HepG2 (cell line): ENCODE data around the gene ASPRV1. TPM values are rescaled to one million over a fixed set of nuclear protein-coding genes. Genes with fewer than 3 reads are reported as not detected.
A peak's percentile ranks its signal among the peaks of the same experiment; 100 is the strongest.

Experiments used
- ATF3 ChIP-seq: sonication (generic); formaldehyde crosslinking; IDR thresholded peaks from 2 replicates; pipeline ENCODE4 v1.4.0; 2020; ENCODE audit warnings: missing genetic modification reagents
- CBFB ChIP-seq: sonication (generic); formaldehyde crosslinking; IDR thresholded peaks from 2 replicates; pipeline ENCODE4 v1.4.0; 2020; ENCODE audit warnings: missing genetic modification reagents
- DNMT1 ChIP-seq: sonication (generic); formaldehyde crosslinking; IDR thresholded peaks from 2 replicates; pipeline ENCODE4 v1.5.1; 2020; ENCODE audit warnings: mild to moderate bottlenecking, missing genetic modification reagents
- DNMT3B ChIP-seq: conservative IDR thresholded peaks from 2 replicates; pipeline ENCODE4 v1.6.1; 2016; ENCODE audit warnings: missing biosample characterization, control low read depth
- FOXK2 ChIP-seq: fragments of 450-650 bp; IDR thresholded peaks from 2 replicates; pipeline ENCODE4 v1.6.1; 2016
- GATAD2A ChIP-seq: IDR thresholded peaks from 2 replicates; pipeline ENCODE4 v1.6.1; 2016
- GPN1 ChIP-seq: sonication (generic); formaldehyde crosslinking; IDR thresholded peaks from 2 replicates; pipeline ENCODE4 v1.5.1; 2020; ENCODE audit warnings: missing genetic modification reagents, borderline replicate concordance
- NCOA5 ChIP-seq: sonication (generic); formaldehyde crosslinking; IDR thresholded peaks from 2 replicates; pipeline ENCODE4 v1.4.0; 2020; ENCODE audit warnings: missing genetic modification reagents
- POGZ ChIP-seq: sonication (generic); formaldehyde crosslinking; IDR thresholded peaks from 2 replicates; pipeline ENCODE4 v1.4.0; 2020; ENCODE audit warnings: mild to moderate bottlenecking, missing genetic modification reagents
- POLR2G ChIP-seq: fragments of 200-400 bp; formaldehyde crosslinking; IDR thresholded peaks from 2 replicates; pipeline ENCODE4 v1.6.1; 2018; ENCODE audit warnings: mild to moderate bottlenecking, low read depth, low read length, moderate library complexity
- PPARG ChIP-seq: conservative IDR thresholded peaks from 2 replicates; pipeline ENCODE4 v1.6.1; 2016; ENCODE audit warnings: missing biosample characterization, missing genetic modification reagents
- RCOR2 ChIP-seq: IDR thresholded peaks from 2 replicates; pipeline ENCODE4 v1.6.1; 2016; ENCODE audit warnings: missing biosample characterization, missing genetic modification reagents
- REL ChIP-seq: sonication (generic); formaldehyde crosslinking; conservative IDR thresholded peaks from 2 replicates; pipeline ENCODE4 v1.8.0; 2022; ENCODE audit warnings: mild to moderate bottlenecking, missing genetic modification reagents, moderate library complexity
- SIX4 ChIP-seq: sonication (generic); formaldehyde crosslinking; IDR thresholded peaks from 2 replicates; pipeline ENCODE4 v1.4.0; 2020; ENCODE audit warnings: missing genetic modification reagents
- SOX5 ChIP-seq: IDR thresholded peaks from 2 replicates; pipeline ENCODE4 v1.6.1; 2016; ENCODE audit warnings: borderline replicate concordance
- SRSF4 ChIP-seq: fragments of 200-400 bp; formaldehyde crosslinking; IDR thresholded peaks from one replicate; pipeline ENCODE4 v1.6.1; 2018; ENCODE audit warnings: mild to moderate bottlenecking, low read depth, low read length, moderate library complexity; ENCODE audit not compliant: poor library complexity, severe bottlenecking
- TCF7L2 ChIP-seq: IDR thresholded peaks from 2 replicates; pipeline ENCODE4 v1.6.1; 2011; ENCODE audit warnings: mild to moderate bottlenecking, low read depth, low read length, moderate library complexity
- TGIF2 ChIP-seq: IDR thresholded peaks from 2 replicates; pipeline ENCODE4 v1.6.1; 2016; ENCODE audit warnings: control low read depth, missing compliant biosample characterization
- YEATS4 ChIP-seq: sonication (generic); formaldehyde crosslinking; IDR thresholded peaks from 2 replicates; pipeline ENCODE4 v1.4.0; 2020; ENCODE audit warnings: missing genetic modification reagents, borderline replicate concordance
- ZBTB25 ChIP-seq: IDR thresholded peaks from 2 replicates; pipeline ENCODE4 v1.6.1; 2018; ENCODE audit warnings: missing genetic modification reagents
- ZFP36 ChIP-seq: fragments of 150-350 bp; IDR thresholded peaks from 2 replicates; pipeline ENCODE4 v1.6.1; 2018; ENCODE audit warnings: borderline replicate concordance, low read length, low read depth; ENCODE audit not compliant: partially characterized antibody
- ZKSCAN1 ChIP-seq: fragments of 150-350 bp; IDR thresholded peaks from 2 replicates; pipeline ENCODE4 v1.6.1; 2014; ENCODE audit warnings: low read length
- ZNF12 ChIP-seq: sonication (generic); formaldehyde crosslinking; IDR thresholded peaks from 2 replicates; pipeline ENCODE4 v1.5.0; 2020; ENCODE audit warnings: missing genetic modification reagents
- ZNF260 ChIP-seq: sonication (generic); formaldehyde crosslinking; IDR thresholded peaks from 2 replicates; pipeline ENCODE4 v1.4.0; 2020; ENCODE audit warnings: missing genetic modification reagents, low read depth, mild to moderate bottlenecking, borderline replicate concordance
- ZNF891 ChIP-seq: sonication (generic); formaldehyde crosslinking; IDR thresholded peaks from 2 replicates; pipeline ENCODE4 v1.5.0; 2020; ENCODE audit warnings: mild to moderate bottlenecking, missing genetic modification reagents
- ZSCAN21 ChIP-seq: sonication (generic); formaldehyde crosslinking; IDR thresholded peaks from 2 replicates; pipeline ENCODE4 v1.8.0; 2022; ENCODE audit warnings: mild to moderate bottlenecking, missing genetic modification reagents, moderate library complexity, borderline replicate concordance
- ZXDC ChIP-seq: sonication (generic); formaldehyde crosslinking; IDR thresholded peaks from 2 replicates; pipeline ENCODE4 v1.5.0; 2020; ENCODE audit warnings: mild to moderate bottlenecking, missing genetic modification reagents
- polyA plus RNA-seq, 8 experiments: library from polyadenylated mRNA; depleted of rRNA in 3 of 8; stranded (reverse) in 7 of 8; unstranded in 1 of 8; fragments of >200 nt; fragmentation: Illumina TruSeq in 4 of 8; extraction: Trizol in 4 of 8; gene quantifications; 2 replicates each; pipeline versions ENCODE4 v1.2.1 to v1.2.3, GENCODE V29; 2011 to 2016; ENCODE audit warnings: low read depth in 4 of 8, missing spikeins in 1 of 8, mixed read lengths in 1 of 8; ENCODE audit not compliant: insufficient read depth in 1 of 8
- total RNA-seq, 5 experiments: library from RNA; depleted of rRNA; stranded (reverse); fragments of >200 nt; fragmentation: Illumina TruSeq; extraction: Trizol; gene quantifications; 2 replicates each; pipeline ENCODE4 v1.2.3, GENCODE V29; 2016; ENCODE audit warnings: low read depth in 1 of 5

ASPRV1 gene
- total and polyA plus RNA-seq, 2 of the 13 experiments (the other 11 are each of a cell fraction or from before 2014, with no cell fraction given): 0.40 to 0.48 TPM

GRCh38 chr2:69914950-69915945, 46.2 kb downstream of the ASPRV1 start, which contains the start of gene MXD1 (continued):
- TF ChIP-seq TCF7L2 (no peak), GATAD2A (CRISPR knock-in tag) (no peak; the same call in 1 of the 2 replicates), ZKSCAN1 (no peak), NCOA5 (no peak), DNMT1 (peak; percentile 32; the same call in 1 of the 2 replicates), SOX5 (CRISPR knock-in tag) (no peak), DNMT3B (CRISPR knock-in tag) (0 out of 2 replicates have a peak, but pooled peaks have one; percentile 43), ZNF891 (CRISPR knock-in tag) (no peak), ZFP36 (no peak), ATF3 (CRISPR knock-in tag) (no peak), CBFB (CRISPR knock-in tag) (0 out of 2 replicates have a peak, but pooled peaks have one; percentile 12), POGZ (CRISPR knock-in tag) (peak; percentile 56; the same call in 1 of the 2 replicates), ZNF260 (no peak), SRSF4 (peak; percentile 81), ZSCAN21 (CRISPR knock-in tag) (peak; percentile 42; the same call in 1 of the 2 replicates), REL (CRISPR knock-in tag) (0 out of 2 replicates have a peak, but pooled peaks have one; percentile 18), SIX4 (CRISPR knock-in tag) (no peak), TGIF2 (CRISPR knock-in tag) (peak; percentile 16; the same call in 1 of the 2 replicates), PPARG (CRISPR knock-in tag) (no peak), RCOR2 (no peak), ZNF12 (CRISPR knock-in tag) (no peak), ZBTB25 (CRISPR knock-in tag) (no peak), FOXK2 (no peak), YEATS4 (no peak), GPN1 (CRISPR knock-in tag) (0 out of 2 replicates have a peak, but pooled peaks have one; percentile 66), POLR2G (peak; percentile 69; the same call in 1 of the 2 replicates), ZXDC (CRISPR knock-in tag) (peak; percentile 83; the same call in 1 of the 2 replicates)
